ENCODE measurements around the gene IPO11. TPM values are rescaled to one million over a fixed set of nuclear protein-coding genes. Genes with fewer than 3 reads are reported as not detected.
A peak's percentile ranks its signal among the peaks of the same experiment; 100 is the strongest.

IPO11 gene
- total and polyA plus RNA-seq, 8 donors, result 27.0 to 42.6 (median 37.7) TPM

- Histone ChIP-seq H3K9me3 (no peaks in the 10 kb centered on the region), H3K4me3 (no peak overlapping the region), H3K27me3 (no peaks in the 10 kb centered on the region), H3K27ac (no peak overlapping the region), H3K4me1 (no peaks in the 10 kb centered on the region), H3K36me3 (peaks cover 0 to 98% of the 10 kb centered on the region in 2 donors)
- TF ChIP-seq CTCF (IDR thresholded peaks at IDR 0.05), result no peak
- intact Hi-C loops (cut with DNase I), result no loop called here
- no peak for ATAC-seq
- no peak for DNase-seq
Observed at GRCh38 chr5:62385816-62386400, 26.7 kb upstream of the IPO11 start.

- peaks cover 0 to 98% of the 10 kb centered on the region in 2 donors for H3K36me3 ChIP-seq
Observed at GRCh38 chr5:62386824-62387223, 25.7 kb upstream of the IPO11 start.

GRCh38 chr5:62395210-62395950 lies 17.2 kb upstream of the IPO11 start:
- no peaks in the 10 kb centered on the region for H3K9me3 ChIP-seq
- peaks cover 0 to 93% of the 10 kb centered on the region in 2 donors for H3K36me3 ChIP-seq
- intact Hi-C loops (cut with DNase I), result no loop called here
- H3K27ac ChIP-seq, result no peak overlapping the region
- no peak for DNase-seq
- no peak for ATAC-seq
- H3K4me1 ChIP-seq, result no peaks in the 10 kb centered on the region
- H3K27me3 ChIP-seq, result no peaks in the 10 kb centered on the region
- TF ChIP-seq CTCF (IDR thresholded peaks at IDR 0.05), result no peak
- H3K4me3 ChIP-seq, result no peak overlapping the region

More at GRCh38 chr5:62386824-62387223, 25.7 kb upstream of the IPO11 start:
- no peaks in the 10 kb centered on the region for H3K4me1 ChIP-seq
- no peak for TF ChIP-seq CTCF (IDR thresholded peaks at IDR 0.05)
- no peak for DNase-seq
- no peaks in the 10 kb centered on the region for H3K9me3 ChIP-seq
- no peak overlapping the region for H3K4me3 ChIP-seq
- intact Hi-C loops (cut with DNase I), result no loop called here
- no peak overlapping the region for H3K27ac ChIP-seq
- ATAC-seq, result no peak
- no peaks in the 10 kb centered on the region for H3K27me3 ChIP-seq

GRCh38 chr5:62403411-62404250 lies 8.9 kb upstream of the IPO11 start, which contains the start of gene DIMT1:
DIMT1 (minus strand) TSS chr5:62403905; CDS start chr5:62403772, 133 bp downstream.
- intact Hi-C loops (cut with DNase I), result no loop called here
- peaks cover 0 to 22% of the 10 kb centered on the region in 2 donors for H3K36me3 ChIP-seq
- peaks cover 0 to 5% of the 10 kb centered on the region in 2 donors for H3K9me3 ChIP-seq
- H3K27ac ChIP-seq, result peak within 1 kb of the TSS; percentile 95 to 96
- peak; percentile 99 for ATAC-seq
- H3K4me1 ChIP-seq, result peaks cover 3 to 19% of the 10 kb centered on the region in 2 donors
- peak within 1 kb of the TSS; percentile 86 to 88 for H3K4me3 ChIP-seq
- DNase-seq, result peak; percentile 95 to 97 (median 96)
- no peak for TF ChIP-seq CTCF (IDR thresholded peaks at IDR 0.05)
- H3K27me3 ChIP-seq, result no peaks in the 10 kb centered on the region

All from left lung (tissue), 10 donors.